AG10803 (cell line): ENCODE data around the gene RPP14.
A peak's percentile ranks its signal among the peaks of the same experiment; 100 is the strongest.

ENCODE experiments used
- DNase-seq: peaks from one replicate; pipeline ENCODE4 v3.0.0; 2010; ENCODE audit warnings: low read depth
- H3K4me3 ChIP-seq: 2 replicates; pipeline ENCODE4 v1.5.1; 2011; ENCODE audit warnings: mild to moderate bottlenecking, low read length, control low read depth
- CTCF ChIP-seq: conservative IDR thresholded peaks from 2 replicates; pipeline ENCODE4 v1.5.1; 2011; ENCODE audit warnings: mild to moderate bottlenecking, low read length, control low read depth, inconsistent platforms

The RPP14 gene

GRCh38 chr3:58350627-58351013 lies 44.6 kb downstream of the RPP14 start:
- TF ChIP-seq CTCF: no peak
- H3K4me3 ChIP-seq: no peak overlapping the region
- DNase-seq: peak; percentile 68

DNA sequence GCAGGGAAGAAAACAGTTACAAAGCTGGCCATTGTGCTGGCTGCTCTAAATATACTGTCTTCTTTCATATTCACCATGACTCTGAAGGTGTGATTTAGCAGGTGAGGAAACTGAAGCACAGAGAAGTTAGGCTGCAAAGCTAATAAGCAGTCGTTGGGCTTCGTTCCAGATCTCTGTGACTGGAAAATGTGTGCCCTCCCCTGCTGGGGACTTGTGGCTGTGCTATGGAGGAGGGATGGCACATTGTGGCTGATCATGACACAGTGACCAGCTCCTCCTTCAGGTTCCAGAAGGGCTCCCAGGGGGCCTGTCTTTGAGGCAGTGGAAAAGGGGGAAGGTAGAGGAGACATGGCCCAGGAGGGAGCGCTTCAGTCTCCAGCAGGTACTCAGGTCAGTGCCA lies 45.9 kb downstream of the RPP14 start:
- H3K4me3 ChIP-seq: no peak overlapping the region
- DNase-seq: no peak
- no peak for TF ChIP-seq CTCF

- H3K4me3 ChIP-seq: no peak overlapping the region
- DNase-seq: no peak
- no peak for TF ChIP-seq CTCF
Observed at GRCh38 chr3:58352626-58353025, 46.6 kb downstream of the RPP14 start.

- no peak overlapping the region for H3K4me3 ChIP-seq
- peak; percentile 70 for DNase-seq
- peak; percentile 40 for TF ChIP-seq CTCF
Observed at GRCh38 chr3:58353722-58354553, 47.9 kb downstream of the RPP14 start.

GRCh38 chr3:58355179-58355578 lies 49.1 kb downstream of the RPP14 start:
- H3K4me3 ChIP-seq: no peak overlapping the region
- TF ChIP-seq CTCF: no peak
- no peak for DNase-seq

DNA sequence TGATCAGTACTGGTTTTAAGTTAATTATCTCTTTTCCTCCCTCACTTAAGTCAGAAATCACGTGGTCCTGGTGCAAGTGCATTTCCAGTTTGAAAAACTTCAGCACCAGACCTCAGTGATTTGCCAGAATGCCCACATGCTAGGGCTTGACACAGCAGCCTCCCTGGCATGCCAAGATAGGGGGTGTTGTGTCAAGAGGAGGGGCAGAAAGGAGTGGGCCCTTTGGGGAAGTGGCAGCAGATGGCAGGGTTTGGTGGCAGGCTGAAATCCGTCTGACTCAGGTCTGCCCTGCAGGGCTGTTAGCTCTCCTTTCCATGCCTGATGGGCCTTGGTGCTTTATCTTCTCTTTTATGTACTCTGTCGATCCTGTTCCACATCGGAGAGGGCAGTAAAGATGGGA lies 50.0 kb downstream of the RPP14 start:
- no peak for DNase-seq
- H3K4me3 ChIP-seq: no peak overlapping the region
- no peak for TF ChIP-seq CTCF

- H3K4me3 ChIP-seq: no peak overlapping the region
- TF ChIP-seq CTCF: no peak
- no peak for DNase-seq
Observed at GRCh38 chr3:58357402-58357801, 51.4 kb downstream of the RPP14 start.
